GM18511 (cell line): ENCODE results near the gene SFXN5.

Experiments
- ATAC-seq: cut with Tn5 transposase; IDR thresholded peaks from one replicate; pipeline ENCODE4 v1.9.1; 2021; ENCODE audit warnings: mild to moderate bottlenecking, moderate library complexity; ENCODE audit not compliant: unreplicated experiment

SFXN5 gene

GRCh38 chr2:72959995-72960981 is 111.2 kb downstream of the SFXN5 start:
- ATAC-seq: no peak

- no peak for ATAC-seq
Observed at GRCh38 chr2:72959554-72959953, 112.0 kb downstream of the SFXN5 start.

GRCh38 chr2:72958542-72959385 is 112.7 kb downstream of the SFXN5 start:
- no peak for ATAC-seq

GRCh38 chr2:72956936-72957335 is 114.6 kb downstream of the SFXN5 start:
- no peak for ATAC-seq

GRCh38 chr2:72956050-72956395 is 115.5 kb downstream of the SFXN5 start:
- ATAC-seq: no peak

GRCh38 chr2:72955228-72956049 is 116.1 kb downstream of the SFXN5 start:
- ATAC-seq: no peak

- ATAC-seq: no peak
Observed at GRCh38 chr2:72954376-72955227, 116.9 kb downstream of the SFXN5 start.

GRCh38 chr2:72953976-72954375 is 117.5 kb downstream of the SFXN5 start:
- no peak for ATAC-seq

GRCh38 chr2:72953528-72953927 is 118.0 kb downstream of the SFXN5 start:
- no peak for ATAC-seq

- ATAC-seq: no peak
Observed at GRCh38 chr2:72952961-72953360, 118.6 kb downstream of the SFXN5 start.

- no peak for ATAC-seq
Observed at GRCh38 chr2:72952110-72952823, 119.2 kb downstream of the SFXN5 start.

GRCh38 chr2:72951303-72952095 is 120.0 kb downstream of the SFXN5 start:
- no peak for ATAC-seq

- ATAC-seq: no peak
Observed at GRCh38 chr2:72950558-72951255, 120.8 kb downstream of the SFXN5 start.

GRCh38 chr2:72949642-72950041 is 121.9 kb downstream of the SFXN5 start:
- ATAC-seq: no peak

GRCh38 chr2:72949045-72949444 is 122.5 kb downstream of the SFXN5 start:
- no peak for ATAC-seq

- ATAC-seq: no peak
Observed at GRCh38 chr2:72947952-72948830, 123.3 kb downstream of the SFXN5 start.

GRCh38 chr2:72946466-72946865 is 125.0 kb downstream of the SFXN5 start:
- ATAC-seq: no peak
